IMR-90 (cell line): ENCODE data around the gene POLR2L. TPM values are rescaled to one million over a fixed set of nuclear protein-coding genes. Genes with fewer than 3 reads are reported as not detected.

Source experiments
- ATAC-seq: fragments of 200-7000 bp; cut with Tn5 transposase; 2 replicates; pipeline ENCODE4 v1.9.1; 2020; ENCODE audit warnings: low read depth, mild to moderate bottlenecking, moderate library complexity
- BruUV-seq: library from RNA; stranded (reverse); fragments of 400-500 nt; replicated peaks from 2 replicates; lab custom pipeline; 2021; lab: Mats Ljungman, UMichigan
- CTCF ChIA-PET: fragments of 300-600 bp; formaldehyde crosslinking; extraction: SDS; loops from one replicate; lab custom pipeline; 2021; ENCODE audit warnings: antibody characterized with exemption; lab: Yijun Ruan, JAX
- POLR2A ChIA-PET: fragments of 300-600 bp; sonication (Branson Sonifier 250); formaldehyde crosslinking; loops from one replicate; lab custom pipeline; 2022; ENCODE audit warnings: antibody characterized with exemption; ENCODE audit not compliant: unreplicated experiment; lab: Charles Lee
- DNase-seq: peaks from one replicate; pipeline ENCODE4 v3.0.0; 2013
- H2AFZ ChIP-seq: replicated peaks from 2 replicates; pipeline ENCODE3; 2013; ENCODE audit warnings: low read length, mild to moderate bottlenecking; ENCODE audit not compliant: poor library complexity
- H2AK5ac ChIP-seq: 2 replicates; pipeline ENCODE4 v1.6.1; 2013; ENCODE audit warnings: low read depth, low read length, inconsistent platforms
- H2AK9ac ChIP-seq: replicated peaks from 2 replicates; pipeline ENCODE3; 2013; ENCODE audit warnings: mild to moderate bottlenecking, low read depth, low read length, moderate library complexity; ENCODE audit not compliant: poor library complexity
- H2BK120ac ChIP-seq: 2 replicates; pipeline ENCODE4 v1.6.1; 2013; ENCODE audit warnings: low read depth, low read length, inconsistent platforms
- H2BK15ac ChIP-seq: 3 replicates; pipeline ENCODE4 v1.6.1; 2013; ENCODE audit warnings: low read depth, low read length, inconsistent platforms
- H2BK20ac ChIP-seq: 2 replicates; pipeline ENCODE4 v1.6.1; 2013; ENCODE audit warnings: low read depth, mild to moderate bottlenecking, inconsistent platforms, low read length, moderate library complexity
- H2BK5ac ChIP-seq: 2 replicates; pipeline ENCODE4 v1.6.1; 2013; ENCODE audit warnings: mild to moderate bottlenecking, low read depth, low read length, inconsistent platforms; ENCODE audit not compliant: poor library complexity, severe bottlenecking
- H3K14ac ChIP-seq: replicated peaks from 2 replicates; pipeline ENCODE4 v1.6.1; 2013; ENCODE audit warnings: low read depth, low read length, inconsistent platforms
- H3K18ac ChIP-seq: 2 replicates; pipeline ENCODE4 v1.6.1; 2013; ENCODE audit warnings: low read depth, low read length, control low read depth
- H3K23ac ChIP-seq: 2 replicates; pipeline ENCODE4 v1.6.1; 2013; ENCODE audit warnings: low read depth, low read length, inconsistent platforms
- H3K27ac ChIP-seq: 2 replicates; pipeline ENCODE4 v1.5.1; 2013; ENCODE audit warnings: mild to moderate bottlenecking, control low read depth, low read length; ENCODE audit not compliant: insufficient read depth
- H3K27me3 ChIP-seq: 2 replicates; pipeline ENCODE4 v1.6.1; 2013; ENCODE audit warnings: low read length; ENCODE audit not compliant: control insufficient read depth, insufficient read depth
- H3K36me3 ChIP-seq: 2 replicates; pipeline ENCODE4 v1.6.1; 2013; ENCODE audit warnings: low read length, mixed read lengths; ENCODE audit not compliant: control insufficient read depth, insufficient read depth
- H3K4ac ChIP-seq: 2 replicates; pipeline ENCODE4 v1.6.1; 2013; ENCODE audit warnings: low read depth, low read length, inconsistent platforms
- H3K4me1 ChIP-seq: 2 replicates; pipeline ENCODE4 v1.6.1; 2013; ENCODE audit warnings: low read length, mixed read lengths; ENCODE audit not compliant: control insufficient read depth, insufficient read depth
- H3K4me2 ChIP-seq: 2 replicates; pipeline ENCODE4 v1.6.1; 2013; ENCODE audit warnings: low read depth, mild to moderate bottlenecking, control low read depth, low read length, moderate library complexity
- H3K4me3 ChIP-seq: 2 replicates; pipeline ENCODE4 v1.5.1; 2013; ENCODE audit warnings: low read depth, mild to moderate bottlenecking, control low read depth, low read length, moderate library complexity; ENCODE audit not compliant: insufficient read depth
- H3K56ac ChIP-seq: 2 replicates; pipeline ENCODE4 v1.6.1; 2013; ENCODE audit warnings: low read length, inconsistent platforms; ENCODE audit not compliant: insufficient read depth; ENCODE audit errors: extremely low read depth
- H3K79me1 ChIP-seq, 2 experiments: 2 replicates each; pipeline ENCODE4 v1.6.1; 2013; ENCODE audit warnings: low read length in 2 of 2, inconsistent platforms in 1 of 2, low read depth in 1 of 2
- H3K9ac ChIP-seq: 2 replicates; pipeline ENCODE4 v1.6.1; 2013; ENCODE audit warnings: low read depth, low read length, control low read depth
- H3K9me1 ChIP-seq: 2 replicates; pipeline ENCODE4 v1.6.1; 2013; ENCODE audit warnings: low read length, inconsistent platforms; ENCODE audit not compliant: insufficient read depth
- H3K9me3 ChIP-seq: 2 replicates; pipeline ENCODE4 v1.6.1; 2013; ENCODE audit warnings: low read length; ENCODE audit not compliant: control insufficient read depth, insufficient read depth
- H4K20me1 ChIP-seq: 2 replicates; pipeline ENCODE4 v1.6.1; 2013; ENCODE audit warnings: low read length, inconsistent platforms; ENCODE audit not compliant: insufficient read depth
- H4K5ac ChIP-seq: 2 replicates; pipeline ENCODE4 v1.6.1; 2013; ENCODE audit warnings: mild to moderate bottlenecking, low read depth, low read length, control low read depth
- H4K8ac ChIP-seq, 2 experiments: 2 replicates each; pipeline ENCODE4 v1.6.1; 2013; ENCODE audit warnings: low read depth in 2 of 2, low read length in 2 of 2, control low read depth in 1 of 2, inconsistent platforms in 1 of 2
- H4K91ac ChIP-seq: 2 replicates; pipeline ENCODE4 v1.6.1; 2013; ENCODE audit warnings: low read depth, low read length, inconsistent platforms; ENCODE audit not compliant: insufficient read depth
- FOS ChIP-seq: fragments of 150-350 bp; IDR thresholded peaks from 2 replicates; pipeline ENCODE4 v1.6.1; 2016; ENCODE audit warnings: low read depth, low read length
- MAFK ChIP-seq: IDR thresholded peaks from 2 replicates; pipeline ENCODE4 v1.6.1; 2012; ENCODE audit warnings: low read depth, low read length, improper control_type of control experiment
- MAZ ChIP-seq: IDR thresholded peaks from 2 replicates; pipeline ENCODE4 v1.6.1; 2012; ENCODE audit warnings: low read depth, mild to moderate bottlenecking, low read length, improper control_type of control experiment, moderate library complexity, borderline replicate concordance
- MXI1 ChIP-seq: IDR thresholded peaks from 2 replicates; pipeline ENCODE4 v1.6.1; 2012; ENCODE audit warnings: low read depth, mild to moderate bottlenecking, low read length, moderate library complexity, borderline replicate concordance
- NFE2L2 ChIP-seq: fragments of 150-350 bp; IDR thresholded peaks from 2 replicates; pipeline ENCODE4 v1.6.1; 2016; ENCODE audit warnings: low read depth, mild to moderate bottlenecking, low read length
- POLR2A ChIP-seq: IDR thresholded peaks from 2 replicates; pipeline ENCODE4 v1.6.1; 2012; ENCODE audit warnings: mild to moderate bottlenecking, low read depth, low read length
- RAD21 ChIP-seq: IDR thresholded peaks from 2 replicates; pipeline ENCODE4 v1.6.1; 2012; ENCODE audit warnings: low read length, improper control_type of control experiment
- RCOR1 ChIP-seq: IDR thresholded peaks from 2 replicates; pipeline ENCODE4 v1.6.1; 2012; ENCODE audit warnings: mild to moderate bottlenecking, low read length, improper control_type of control experiment; ENCODE audit not compliant: insufficient replicate concordance
- RFX5 ChIP-seq: IDR thresholded peaks from 2 replicates; pipeline ENCODE4 v1.8.0; 2012; ENCODE audit warnings: low read depth, mild to moderate bottlenecking, low read length, moderate library complexity
- SMC3 ChIP-seq: fragments of 150-350 bp; IDR thresholded peaks from 2 replicates; pipeline ENCODE4 v1.6.1; 2016; ENCODE audit warnings: low read depth, mild to moderate bottlenecking, antibody characterized with exemption, low read length, moderate library complexity
- WGBS, 2 experiments: methylation state at CpG; one replicate each; pipeline versions ENCODE4 v1.1.5 to v1.1.7; 2013; ENCODE audit warnings: missing lambda C conversion rate in 2 of 2; ENCODE audit not compliant: insufficient read length in 1 of 2; ENCODE audit errors: extremely low coverage in 2 of 2; 5-methylcytosine and 5-hydroxymethylcytosine counted together
- dilution Hi-C: fragments of 300-500 bp; cut with HindIII; formaldehyde crosslinking; loops from one replicate; pipeline ENCODE4 v1.14.3; 2018; ENCODE audit warnings: low sequenced_read_pairs; ENCODE audit not compliant: unreplicated experiment
- in situ Hi-C: fragments of 300-500 bp; cut with MboI; formaldehyde crosslinking; loops from 3 replicates; pipeline ENCODE4 v1.14.3; 2019; ENCODE audit warnings: low sequenced_read_pairs, inconsistent platforms, mixed read lengths
- intact Hi-C: fragments of 100-400 bp; cut with micrococcal nuclease; formaldehyde crosslinking; loops from 2 replicates; pipeline ENCODE4 v1.10.0; 2022
- polyA plus RNA-seq, 3 experiments: library from polyadenylated mRNA; depleted of rRNA; stranded (reverse); fragments of >200 nt; gene quantifications; 2 replicates each; pipeline ENCODE4 v1.2.3, GENCODE V29; 2012; ENCODE audit warnings: low replicate concordance in 1 of 3
- total RNA-seq: library from RNA; depleted of rRNA; stranded (reverse); fragments of >200 nt; gene quantifications from 2 replicates; pipeline ENCODE4 v1.2.3, GENCODE V29; 2012

Gene POLR2L
- total and polyA plus RNA-seq, 2 of the 4 experiments (the other 2 are of a cell fraction) = 44.4 to 416 TPM

DNA sequence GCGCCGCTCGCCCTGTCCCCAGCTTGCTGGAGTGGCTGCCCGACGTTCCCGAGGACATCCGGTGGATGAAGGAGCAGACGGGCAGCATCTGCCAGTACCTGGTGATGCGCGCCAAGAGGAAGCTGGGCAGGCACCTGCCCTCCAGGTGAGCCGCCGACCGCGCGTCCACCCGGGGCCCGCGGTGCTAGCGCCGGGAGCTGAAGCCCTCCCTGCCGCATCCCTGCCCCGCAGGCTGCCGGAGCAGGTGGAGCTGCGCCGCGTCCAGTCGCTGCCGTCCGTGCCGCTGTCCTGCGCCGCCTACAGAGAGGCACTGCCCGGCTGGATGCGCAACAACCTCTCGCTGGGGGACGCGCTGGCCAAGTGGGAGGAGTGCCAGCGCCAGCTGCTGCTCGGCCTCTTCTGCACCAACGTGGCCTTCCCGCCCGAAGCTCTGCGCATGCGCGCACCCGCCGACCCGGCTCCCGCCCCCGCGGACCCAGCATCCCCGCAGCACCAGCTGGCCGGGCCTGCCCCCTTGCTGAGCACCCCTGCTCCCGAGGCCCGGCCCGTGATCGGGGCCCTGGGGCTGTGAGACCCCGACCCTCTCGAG, 17.9 kb downstream of the POLR2L start:
- intact Hi-C loops = no loop called here
- Histone ChIP-seq H3K9me3 (no peaks in the 10 kb centered on the region), H4K5ac (no peak overlapping the region), H4K20me1 (peaks cover 42% of the 10 kb centered on the region), H3K79me1 (peaks cover 19 to 29% of the 10 kb centered on the region in 2 experiments), H3K9ac (no peak overlapping the region), H3K36me3 (peaks cover 30% of the 10 kb centered on the region), H4K91ac (no peak overlapping the region), H3K4me3 (no peak overlapping the region), H2AFZ (peak overlapping the region; percentile 21), H2AK9ac (no peak overlapping the region), H3K4me2 (no peak overlapping the region), H3K27ac (no peak overlapping the region), H3K14ac (no peak overlapping the region), H3K9me1 (peaks cover 13% of the 10 kb centered on the region), H2BK120ac (no peak overlapping the region), H3K4ac (no peak overlapping the region), H4K8ac (no peak overlapping the region), H3K4me1 (peaks cover 21% of the 10 kb centered on the region), H3K27me3 (peaks cover 6% of the 10 kb centered on the region; the same call in 1 of the 2 replicates), H2AK5ac (no peak overlapping the region), H3K18ac (no peak overlapping the region), H3K23ac (no peak overlapping the region), H2BK5ac (no peak overlapping the region), H3K56ac (no peak overlapping the region), H2BK15ac (no peak overlapping the region), H2BK20ac (no peak overlapping the region)
- in situ Hi-C loops = no loop called here
- BruUV-seq = TSS peak; percentile 77
- CTCF ChIA-PET = no interaction called here
- POLR2A ChIA-PET = no interaction called here
- no peak for TF ChIP-seq RAD21
- TF ChIP-seq RCOR1 = no peak
- no peak for TF ChIP-seq FOS
- TF ChIP-seq POLR2A = no peak
- TF ChIP-seq NFE2L2 = no peak
- TF ChIP-seq MAFK = no peak
- TF ChIP-seq SMC3 = no peak
- TF ChIP-seq RFX5 = no peak
- no peak for TF ChIP-seq MXI1
- TF ChIP-seq MAZ = no peak
- 83% methylated on average over 39 of the region's 59 CpGs; no CpG with 5 or more reads in 1 of the 2 experiments for WGBS, 2 experiments
- ATAC-seq (no peak), DNase-seq (no peak)
- dilution Hi-C loops = no loop called here
